A673 (cell line): ENCODE measurements around the gene ZC3HAV1L. TPM values are rescaled to one million over a fixed set of nuclear protein-coding genes. Genes with fewer than 3 reads are reported as not detected.

ENCODE experiments used
- BruUV-seq: library from RNA; stranded (reverse); fragments of 400-500 nt; replicated peaks from 2 replicates; lab custom pipeline; 2021; lab: Mats Ljungman, UMichigan
- CTCF ChIA-PET: fragments of 300-600 bp; sonication (Branson Sonifier 250); formaldehyde crosslinking; loops from one replicate; lab custom pipeline; 2022; ENCODE audit warnings: antibody characterized with exemption; lab: Charles Lee
- POLR2A ChIA-PET: fragments of 300-600 bp; sonication (Branson Sonifier 250); formaldehyde crosslinking; loops from one replicate; lab custom pipeline; 2022; ENCODE audit warnings: antibody characterized with exemption; ENCODE audit not compliant: low non-redundant PET; lab: Charles Lee
- DNase-seq: peaks from one replicate; pipeline ENCODE4 v3.0.0-alpha.2; 2015; ENCODE audit warnings: low spot score
- H3K27ac ChIP-seq: fragments of 200-600 bp; sonication (generic); 2 replicates; pipeline ENCODE4 v1.5.1; 2016; ENCODE audit warnings: mixed run types, low read depth, mild to moderate bottlenecking, mixed read lengths, antibody characterized with exemption, low read length; ENCODE audit not compliant: poor library complexity, severe bottlenecking
- H3K27me3 ChIP-seq: fragments of 200-600 bp; sonication (generic); replicated peaks from 2 replicates; pipeline ENCODE4 v1.6.1; 2017; ENCODE audit warnings: mixed run types, low read depth, mild to moderate bottlenecking, mixed read lengths, antibody characterized with exemption, low read length; ENCODE audit not compliant: insufficient read depth, poor library complexity
- H3K36me3 ChIP-seq: fragments of 200-600 bp; sonication (generic); 2 replicates; pipeline ENCODE4 v1.6.1; 2016; ENCODE audit warnings: mixed run types, mild to moderate bottlenecking, mixed read lengths, antibody characterized with exemption, low read length; ENCODE audit not compliant: insufficient read depth, poor library complexity, severe bottlenecking
- H3K4me1 ChIP-seq: fragments of 200-600 bp; sonication (generic); 2 replicates; pipeline ENCODE4 v1.6.1; 2017; ENCODE audit warnings: mixed run types, mild to moderate bottlenecking, mixed read lengths, antibody characterized with exemption, low read length; ENCODE audit not compliant: insufficient read depth, poor library complexity, severe bottlenecking
- H3K4me3 ChIP-seq: fragments of 200-600 bp; sonication (generic); 2 replicates; pipeline ENCODE4 v1.5.1; 2016; ENCODE audit warnings: low read depth, mixed run types, mild to moderate bottlenecking, mixed read lengths, low read length; ENCODE audit not compliant: poor library complexity, severe bottlenecking
- H3K9me3 ChIP-seq: fragments of 200-600 bp; sonication (generic); 2 replicates; pipeline ENCODE4 v1.6.1; 2016; ENCODE audit warnings: mixed run types, low read depth, mild to moderate bottlenecking, mixed read lengths, antibody characterized with exemption, low read length; ENCODE audit not compliant: poor library complexity, severe bottlenecking
- EZH2 ChIP-seq: fragments of 200-600 bp; sonication (generic); IDR thresholded peaks from 2 replicates; pipeline ENCODE4 v1.6.1; 2017; ENCODE audit warnings: borderline replicate concordance, low read depth, mild to moderate bottlenecking, mixed read lengths, antibody characterized with exemption, low read length; ENCODE audit not compliant: poor library complexity, severe bottlenecking
- intact Hi-C: fragments of 100-400 bp; cut with micrococcal nuclease; formaldehyde crosslinking; loops from one replicate; pipeline ENCODE4 v1.10.0; 2022; ENCODE audit not compliant: unreplicated experiment
- total RNA-seq: library from RNA; stranded (reverse); gene quantifications from 2 replicates; pipeline ENCODE4 v1.2.3, GENCODE V29; 2021
- TF ChIP-seq, protein P1 (sequence below): fragments of 300-800, 200-600 bp; sonication (generic); conservative IDR thresholded peaks from 2 replicates; pipeline ENCODE4 v1.5.1; 2017; ENCODE audit warnings: low read depth, mild to moderate bottlenecking, antibody characterized with exemption, low read length, moderate library complexity, mixed read lengths

The ZC3HAV1L gene
- total RNA-seq, 1 experiment from 2014 or later, result 36.5 TPM

GRCh38 chr7:139075031-139075652 lies 39.3 kb upstream of the ZC3HAV1L start:
- no peak overlapping the region for H3K4me3 ChIP-seq
- ChIA-PET CTCF (interaction anchor here (0.5 to 2.4 kb wide), 5 partner anchors 15 to 423 kb away, joined by 3 to 16 read pairs (median 5); no protein-coding TSS in a partner anchor), POLR2A (no interaction called here)
- H3K27me3 ChIP-seq, result no peaks in the 10 kb centered on the region
- peak; percentile 82 for DNase-seq
- no TSS peak for BruUV-seq
- intact Hi-C loops, result loop anchor here (1.0 to 2.0 kb wide), 2 partner anchors 58 to 188 kb away; no protein-coding TSS in a partner anchor
- no peak overlapping the region for H3K27ac ChIP-seq
- TF ChIP-seq EZH2, result no peak
- TF ChIP-seq, protein P1, sequence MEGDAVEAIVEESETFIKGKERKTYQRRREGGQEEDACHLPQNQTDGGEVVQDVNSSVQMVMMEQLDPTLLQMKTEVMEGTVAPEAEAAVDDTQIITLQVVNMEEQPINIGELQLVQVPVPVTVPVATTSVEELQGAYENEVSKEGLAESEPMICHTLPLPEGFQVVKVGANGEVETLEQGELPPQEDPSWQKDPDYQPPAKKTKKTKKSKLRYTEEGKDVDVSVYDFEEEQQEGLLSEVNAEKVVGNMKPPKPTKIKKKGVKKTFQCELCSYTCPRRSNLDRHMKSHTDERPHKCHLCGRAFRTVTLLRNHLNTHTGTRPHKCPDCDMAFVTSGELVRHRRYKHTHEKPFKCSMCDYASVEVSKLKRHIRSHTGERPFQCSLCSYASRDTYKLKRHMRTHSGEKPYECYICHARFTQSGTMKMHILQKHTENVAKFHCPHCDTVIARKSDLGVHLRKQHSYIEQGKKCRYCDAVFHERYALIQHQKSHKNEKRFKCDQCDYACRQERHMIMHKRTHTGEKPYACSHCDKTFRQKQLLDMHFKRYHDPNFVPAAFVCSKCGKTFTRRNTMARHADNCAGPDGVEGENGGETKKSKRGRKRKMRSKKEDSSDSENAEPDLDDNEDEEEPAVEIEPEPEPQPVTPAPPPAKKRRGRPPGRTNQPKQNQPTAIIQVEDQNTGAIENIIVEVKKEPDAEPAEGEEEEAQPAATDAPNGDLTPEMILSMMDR, result peak; percentile 87
- H3K4me1 ChIP-seq, result peaks cover 3% of the 10 kb centered on the region
- H3K36me3 ChIP-seq, result peaks cover 6% of the 10 kb centered on the region
- H3K9me3 ChIP-seq, result no peaks in the 10 kb centered on the region

DNA sequence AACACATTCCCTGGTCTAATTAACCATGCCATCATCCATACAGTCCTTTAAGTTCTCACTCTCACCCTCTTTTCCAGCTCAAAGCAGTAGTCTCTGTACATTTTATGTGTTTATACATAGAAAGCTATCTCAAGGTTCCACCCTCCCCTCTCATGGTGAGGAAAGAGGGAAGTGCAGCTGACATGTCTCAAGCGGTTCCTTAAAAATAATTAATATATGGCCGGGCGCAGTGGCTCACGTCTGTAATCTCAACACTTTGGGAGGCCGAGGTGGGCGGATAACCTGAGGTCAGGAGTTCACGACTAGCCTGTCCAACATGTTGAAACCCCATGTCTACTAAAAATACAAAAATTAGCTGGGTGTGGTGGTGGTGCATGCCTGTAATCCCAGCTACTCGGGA lies 37.0 kb upstream of the ZC3HAV1L start:
- Histone ChIP-seq H3K4me1 (peaks cover 3% of the 10 kb centered on the region), H3K4me3 (no peak overlapping the region), H3K27me3 (no peaks in the 10 kb centered on the region), H3K9me3 (no peaks in the 10 kb centered on the region), H3K36me3 (peaks cover 6% of the 10 kb centered on the region), H3K27ac (no peak overlapping the region)
- no peak for TF ChIP-seq EZH2
- TF ChIP-seq, protein P1, result no peak
- DNase-seq, result no peak
- ChIA-PET CTCF (no interaction called here), POLR2A (no interaction called here)
- BruUV-seq, result no TSS peak
- intact Hi-C loops, result no loop called here

- Histone ChIP-seq H3K9me3 (no peaks in the 10 kb centered on the region), H3K27me3 (no peaks in the 10 kb centered on the region), H3K4me1 (peaks cover 3% of the 10 kb centered on the region), H3K36me3 (peaks cover 6% of the 10 kb centered on the region), H3K27ac (no peak overlapping the region), H3K4me3 (no peak overlapping the region)
- intact Hi-C loops, result no loop called here
- ChIA-PET CTCF (interaction anchor here (0.7 kb wide), 1 partner anchor 19 kb away, joined by 4 read pairs; no protein-coding TSS in a partner anchor), POLR2A (no interaction called here)
- BruUV-seq, result no TSS peak
- DNase-seq, result no peak
- TF ChIP-seq, protein P1, result no peak
- no peak for TF ChIP-seq EZH2
Observed at GRCh38 chr7:139071680-139072079, 35.8 kb upstream of the ZC3HAV1L start.
